Astrocyte (in vitro differentiated cells and primary cell): ENCODE results near the gene OSBP2.
A peak's percentile ranks its signal among the peaks of the same experiment; 100 is the strongest.

Experiments used
- CTCF ChIP-seq: IDR thresholded peaks from 2 replicates; pipeline ENCODE4 v1.5.1; 2011; ENCODE audit warnings: low read depth, mild to moderate bottlenecking, inconsistent platforms, low read length, moderate library complexity; ENCODE audit not compliant: insufficient read depth
- EZH2 ChIP-seq: IDR thresholded peaks from 2 replicates; pipeline ENCODE4 v1.6.1; 2012; ENCODE audit warnings: mild to moderate bottlenecking, low read length, inconsistent platforms; ENCODE audit not compliant: insufficient read depth

GRCh38 chr22:30763815-30764673 lies 69.4 kb downstream of the OSBP2 start:
- peak; percentile 73 for TF ChIP-seq CTCF
- TF ChIP-seq EZH2: no peak
